GM21515 (cell line): ENCODE results near the gene SGCB.

Experiments
- ATAC-seq: cut with Tn5 transposase; IDR thresholded peaks from one replicate; pipeline ENCODE4 v1.9.1; 2021; ENCODE audit not compliant: unreplicated experiment

SGCB gene

DNA sequence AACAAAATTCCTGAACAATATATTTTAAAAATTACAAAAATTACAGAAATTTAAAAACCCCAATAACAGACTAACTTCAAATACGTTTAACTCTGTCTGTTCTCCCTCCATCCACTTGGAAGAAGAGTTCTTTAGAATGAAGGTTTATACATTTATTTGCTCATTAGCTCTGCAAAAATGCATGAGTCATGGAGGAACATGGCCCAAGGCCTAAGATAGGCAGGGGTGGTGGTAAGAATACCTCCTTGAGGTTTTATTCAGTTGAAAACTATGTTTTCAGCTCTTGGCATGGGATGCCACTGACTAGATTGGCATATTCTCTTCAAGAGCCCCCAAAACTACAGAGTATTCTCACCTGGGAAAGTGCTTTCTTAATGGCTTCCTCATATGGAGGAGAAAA lies 9.1 kb downstream of the SGCB start:
- ATAC-seq = no peak

DNA sequence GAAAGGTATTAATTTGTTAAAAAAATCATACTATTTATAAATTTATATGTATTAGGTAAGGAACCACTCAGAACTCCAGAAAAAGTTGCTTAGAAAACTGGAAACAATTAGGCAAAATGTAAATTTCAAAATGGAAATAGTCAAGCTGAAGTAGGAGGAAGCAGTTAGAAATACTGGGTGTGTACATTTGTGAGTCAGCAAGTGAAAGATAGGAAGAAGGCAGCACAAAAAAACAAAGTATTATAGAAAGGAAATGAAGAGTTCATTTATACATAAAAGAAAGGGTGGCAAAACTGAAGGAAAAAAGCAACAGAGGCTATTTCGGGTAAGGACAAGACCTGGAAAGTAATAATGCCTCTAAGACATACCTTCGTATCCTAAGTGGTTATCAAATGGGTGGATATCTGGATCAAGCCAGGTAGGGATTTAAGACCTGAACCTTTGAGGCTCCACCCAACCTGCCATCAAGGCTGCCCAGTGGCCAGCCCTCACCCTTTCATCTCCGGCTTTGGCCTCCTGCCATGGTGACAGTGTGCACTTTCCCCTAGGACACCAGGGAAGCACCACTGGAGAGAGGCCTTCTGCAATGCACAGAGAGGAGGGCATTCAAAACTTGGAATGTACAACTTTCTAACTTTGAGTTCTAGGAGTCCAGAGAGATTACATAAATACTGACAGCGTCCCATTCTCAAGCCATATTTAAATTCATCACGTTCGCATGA lies 18.0 kb downstream of the SGCB start, which contains the start of gene LRRC66:
Gene LRRC66, minus strand, starts transcription at position 428 of the 722 bp plus-strand sequence. CDS start 2,750 bp downstream, outside the sequence.
- no peak for ATAC-seq

DNA sequence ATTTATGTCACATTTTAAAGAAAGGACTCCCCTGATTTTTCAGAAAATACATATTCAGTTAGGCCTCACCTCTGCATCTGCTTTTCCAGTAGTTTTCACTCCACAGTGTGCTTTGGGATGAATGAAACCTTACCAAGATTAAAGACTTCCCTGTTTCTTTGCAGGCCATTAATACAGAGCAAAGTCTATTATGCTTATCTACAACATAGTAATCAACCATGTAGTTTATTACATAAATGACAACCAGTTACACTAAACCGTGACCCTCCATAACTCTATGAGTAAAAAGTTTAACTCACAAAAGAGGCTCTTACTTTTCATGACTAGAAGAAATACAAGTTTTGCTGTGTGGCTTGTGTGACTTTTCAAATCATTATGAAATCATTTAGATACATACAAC lies 20.3 kb downstream of the SGCB start:
- ATAC-seq = no peak

DNA sequence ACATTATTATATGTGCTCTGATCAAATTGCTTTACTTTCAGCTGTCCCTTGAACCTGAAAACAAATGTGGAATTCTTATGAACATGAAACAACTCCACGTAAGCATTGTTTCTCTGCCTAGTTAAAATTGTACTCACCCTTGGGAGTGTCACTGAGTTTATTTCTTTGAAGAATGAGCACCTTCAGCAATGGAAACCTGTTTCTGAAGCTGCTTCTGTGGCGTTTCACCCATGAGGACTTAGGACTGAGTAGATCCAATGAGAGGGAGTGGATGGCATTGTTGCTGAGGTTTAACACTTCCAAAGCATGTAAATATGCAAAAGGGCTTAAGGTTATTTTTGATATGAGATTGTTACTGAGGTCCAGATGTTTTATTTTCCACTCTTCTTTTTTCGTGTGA lies 21.1 kb downstream of the SGCB start:
- ATAC-seq = no peak

DNA sequence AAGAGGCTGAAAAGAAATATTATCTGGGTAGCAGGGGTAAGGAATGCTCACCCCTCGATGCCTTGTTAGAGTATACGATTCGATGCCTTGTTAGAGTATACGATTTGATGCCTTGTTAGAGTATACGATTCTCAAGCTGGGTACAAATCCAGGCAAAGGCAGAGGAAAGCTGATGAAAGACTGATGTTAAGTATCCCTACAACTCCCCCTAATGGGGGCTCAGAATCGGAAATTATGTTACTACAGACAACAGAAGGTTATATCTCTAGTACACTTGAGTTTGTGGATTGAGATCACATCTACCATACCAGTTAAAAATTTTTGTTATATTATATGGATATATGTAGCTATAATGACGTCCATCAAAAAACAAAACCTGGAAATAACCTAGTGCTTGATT lies 22.7 kb downstream of the SGCB start:
- no peak for ATAC-seq

DNA sequence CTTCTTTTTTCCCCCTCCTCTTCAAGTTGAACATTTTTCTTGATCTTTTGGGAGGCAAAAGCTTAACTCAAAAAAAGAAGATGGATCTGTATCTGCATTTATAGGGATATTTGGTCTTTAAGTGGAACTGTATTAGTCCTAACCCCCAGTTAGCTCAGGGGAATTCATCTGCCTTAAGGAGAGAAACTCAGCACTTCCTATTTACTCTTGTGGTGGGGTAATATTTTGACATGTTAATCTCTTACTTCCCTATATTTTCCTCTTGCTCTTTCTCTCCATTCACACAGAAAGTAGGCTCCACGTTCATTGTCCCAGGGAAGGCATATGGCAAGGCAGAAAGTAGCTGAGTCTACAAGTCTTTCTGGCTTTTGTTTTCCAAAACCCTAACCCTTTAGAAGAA lies 23.2 kb downstream of the SGCB start:
- ATAC-seq = no peak

DNA sequence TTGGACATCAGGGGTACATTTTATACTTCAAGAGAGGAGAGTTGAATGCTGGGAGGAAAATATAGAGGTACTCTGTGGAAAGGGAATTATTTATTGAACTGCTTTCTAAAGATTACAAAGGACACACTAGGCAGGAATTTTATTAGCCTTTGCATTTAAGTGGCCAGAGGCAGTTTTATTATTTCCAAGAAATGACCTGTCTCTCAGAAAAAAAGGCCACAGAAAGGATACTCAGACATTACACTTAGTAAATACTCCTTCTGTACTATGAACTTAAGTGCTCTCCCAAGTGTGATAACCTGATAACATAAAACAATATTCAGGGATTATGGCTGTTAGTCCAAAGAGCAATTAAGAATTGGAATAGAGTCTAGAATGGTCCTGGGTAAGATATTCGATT lies 25.4 kb downstream of the SGCB start:
- ATAC-seq = no peak

DNA sequence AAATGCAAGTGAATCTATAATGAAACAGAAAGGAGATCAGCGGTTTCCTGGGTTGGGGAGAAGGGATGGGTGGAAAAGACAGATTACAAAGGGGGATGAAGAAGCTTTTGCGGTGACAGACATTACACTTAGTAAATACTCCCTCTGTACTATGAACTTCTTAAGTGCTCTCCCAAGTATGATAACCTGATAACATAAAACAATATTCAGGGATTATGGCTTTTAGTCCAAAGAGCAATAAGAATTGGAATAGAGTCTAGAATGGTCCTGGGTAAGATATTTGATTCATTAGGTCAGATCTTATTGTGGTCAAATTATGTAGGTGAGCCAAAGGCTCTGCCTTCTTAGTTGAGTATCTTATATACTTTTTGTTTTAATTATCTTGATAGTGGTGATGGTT lies 27.1 kb downstream of the SGCB start:
- ATAC-seq = no peak

DNA sequence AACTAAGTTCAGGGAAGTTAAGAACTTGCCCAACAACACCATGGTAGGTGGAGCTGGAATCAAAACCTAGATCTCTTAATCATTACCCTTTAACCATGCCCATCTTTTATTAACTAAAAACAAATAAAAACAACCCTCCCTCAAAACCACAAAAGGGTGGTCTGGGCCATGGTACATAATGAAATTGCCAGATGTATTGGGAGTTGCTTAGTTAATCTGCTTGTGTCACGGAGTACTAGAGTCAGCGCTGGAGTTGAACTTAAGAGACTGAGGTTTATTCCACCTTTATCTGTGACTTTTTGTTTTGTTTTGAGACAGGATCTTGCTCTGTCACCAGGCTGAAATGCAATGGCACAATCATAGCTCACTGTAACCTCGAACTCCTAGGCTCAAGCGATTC lies 31.2 kb downstream of the SGCB start:
- ATAC-seq = no peak

DNA sequence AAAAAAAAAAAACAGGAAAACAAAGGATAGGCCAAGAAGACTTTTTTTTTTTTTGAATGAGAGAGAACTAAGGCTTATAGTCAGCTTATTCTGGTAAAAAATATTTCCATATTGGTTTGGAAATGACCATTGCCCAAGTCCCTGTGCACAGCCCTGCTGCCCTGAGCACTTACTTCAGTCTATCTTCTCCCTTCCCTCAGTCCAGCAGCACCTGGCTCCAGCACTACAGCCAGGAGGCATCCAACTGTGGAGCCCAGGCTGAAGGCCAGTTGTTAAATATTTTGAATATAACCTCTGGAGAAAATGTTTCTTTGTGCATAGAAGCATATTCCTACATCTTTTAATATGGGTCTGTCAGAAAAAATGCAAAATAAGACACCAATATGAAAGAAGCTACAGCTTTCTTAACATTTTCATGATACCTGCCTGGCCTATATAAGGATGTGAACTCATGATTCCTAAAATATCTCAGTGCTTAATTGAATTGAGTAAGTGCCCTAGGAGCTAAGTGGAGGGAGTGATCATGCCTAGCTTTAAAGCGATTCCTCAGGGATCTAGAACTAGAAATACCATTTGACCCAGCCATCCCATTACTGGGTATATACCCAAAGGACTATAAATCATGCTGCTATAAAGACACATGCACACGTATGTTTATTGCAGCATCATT lies 32.4 kb downstream of the SGCB start:
- no peak for ATAC-seq

DNA sequence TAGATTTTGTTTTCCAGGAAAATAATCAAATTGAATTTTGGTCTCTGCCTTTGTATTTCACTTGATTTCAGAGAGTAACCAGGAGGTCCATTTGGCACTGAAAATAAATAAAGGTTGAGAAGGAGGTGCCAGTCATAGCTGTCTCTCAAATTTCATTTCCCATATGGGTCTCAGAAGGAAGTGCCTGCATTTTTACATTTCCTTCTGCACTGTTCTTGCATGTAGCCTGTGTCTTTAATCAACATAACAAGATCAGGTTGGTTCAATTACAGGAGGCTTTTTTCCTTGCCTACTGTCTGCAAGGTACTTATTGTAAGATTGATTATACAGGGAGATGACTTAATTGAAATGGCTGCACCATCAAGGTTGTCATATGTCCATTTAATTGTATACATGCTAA lies 33.7 kb downstream of the SGCB start:
- ATAC-seq = no peak

DNA sequence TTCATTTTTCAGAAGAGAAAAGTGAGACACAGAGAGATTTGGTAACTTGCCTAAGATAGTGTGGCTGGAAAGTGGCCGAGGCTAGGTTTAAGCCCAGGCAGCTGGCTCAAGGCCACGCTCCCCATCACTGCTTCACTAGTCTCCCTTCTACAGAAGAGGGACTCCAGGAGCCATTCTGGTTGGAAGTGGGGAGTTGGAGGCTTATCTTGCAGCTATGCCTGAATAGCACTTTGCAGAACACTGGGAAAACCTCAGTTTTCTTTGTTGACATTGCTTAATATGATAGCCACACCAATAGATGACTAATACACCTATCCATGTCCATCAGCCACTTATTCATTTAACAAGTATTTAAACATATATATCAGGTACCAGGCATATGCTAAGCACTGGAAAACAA lies 36.5 kb downstream of the SGCB start:
- no peak for ATAC-seq

DNA sequence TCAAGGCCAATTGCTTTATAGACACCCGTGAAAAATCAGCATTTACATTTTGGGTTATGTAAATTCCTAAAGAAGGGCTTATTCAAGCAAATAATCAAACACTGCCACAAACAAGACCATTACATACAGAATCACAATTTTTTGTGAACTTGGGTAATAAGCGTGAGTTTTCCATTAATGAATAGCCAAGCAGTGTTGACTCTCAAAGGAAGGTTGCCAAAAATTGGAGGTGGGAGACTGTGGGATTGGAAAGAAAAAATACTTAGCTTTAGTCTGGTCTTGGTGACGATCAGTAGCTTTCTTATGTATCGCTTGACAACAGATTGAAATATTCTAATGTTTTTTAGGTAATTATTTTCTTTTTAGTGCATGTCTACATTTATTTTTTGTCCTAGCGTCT lies 38.8 kb downstream of the SGCB start:
- no peak for ATAC-seq

DNA sequence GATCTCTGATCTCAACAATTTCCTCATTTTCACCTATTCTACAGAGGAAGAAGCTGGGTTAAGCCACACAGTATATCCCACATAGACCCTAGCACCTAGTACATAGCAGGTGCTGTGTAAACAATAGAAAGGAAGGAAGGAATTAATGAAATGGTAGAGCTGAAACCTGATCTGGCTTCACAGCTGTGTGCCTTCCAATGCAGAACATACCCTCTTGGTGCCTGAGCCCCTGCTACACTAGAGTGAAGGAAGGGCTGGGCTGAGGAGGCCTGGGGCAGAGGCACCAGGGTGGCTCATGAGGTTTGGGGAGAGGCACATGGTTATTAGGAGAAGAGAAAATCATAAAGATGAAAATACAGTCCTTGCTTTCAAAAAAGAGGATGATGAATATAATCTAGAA lies 39.3 kb downstream of the SGCB start:
- ATAC-seq = no peak

DNA sequence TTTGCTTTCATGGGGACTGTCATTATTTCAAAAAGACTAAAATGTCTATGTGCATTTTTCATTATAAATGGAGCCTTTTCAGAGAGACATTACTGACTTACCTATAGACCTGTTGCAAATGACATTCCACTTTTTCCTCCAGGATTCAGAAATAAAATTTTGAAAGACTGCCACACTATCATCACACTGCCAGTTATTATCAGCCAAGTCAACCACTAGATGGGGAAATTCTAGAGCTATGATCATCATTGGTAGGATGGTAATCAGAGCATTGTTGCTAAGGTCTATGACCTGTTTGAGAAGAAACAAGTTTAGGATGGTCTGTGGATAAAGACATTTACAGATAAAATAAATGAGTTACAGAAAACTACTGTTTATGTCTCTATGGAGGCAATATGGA lies 40.5 kb downstream of the SGCB start:
- ATAC-seq = no peak

DNA sequence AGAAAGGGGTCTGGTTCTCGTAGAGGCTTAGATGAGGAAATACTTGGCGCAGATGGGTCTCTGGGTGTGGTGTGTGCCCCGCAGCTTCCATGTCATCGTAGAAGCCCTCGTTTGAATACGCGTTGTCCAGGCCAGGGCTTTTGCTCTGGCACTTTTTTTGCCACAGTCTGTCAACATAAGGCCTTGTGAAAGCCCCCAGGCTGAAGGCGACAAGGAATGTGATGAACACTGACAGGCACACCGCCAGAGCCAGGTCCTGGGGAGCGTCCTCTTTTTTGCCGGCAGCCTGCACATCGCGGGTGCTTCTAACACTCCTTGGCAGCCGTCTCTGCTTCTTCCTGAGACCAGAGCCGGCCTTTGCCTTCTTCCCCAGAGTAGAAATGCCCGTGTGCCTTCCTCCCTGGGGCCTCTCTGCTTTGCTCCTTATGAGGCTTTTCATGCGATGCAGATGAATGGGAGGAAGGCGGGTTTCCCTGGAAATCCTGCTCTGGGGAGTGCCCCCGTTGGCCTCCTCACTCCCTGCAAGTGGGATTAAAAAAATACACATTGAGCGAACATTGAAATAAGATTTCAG lies 42.4 kb downstream of the SGCB start:
- no peak for ATAC-seq
